ENCODE data around the gene CREG1. TPM values are rescaled to one million over a fixed set of nuclear protein-coding genes. Genes with fewer than 3 reads are reported as not detected.

Gene CREG1
- total and polyA plus RNA-seq, 5 donors = 64.6 to 97.4 (median 90.8) TPM

GRCh38 chr1:167515461-167515860 is 38.1 kb downstream of the CREG1 start:
- DNase-seq = no peak
- H3K4me3 ChIP-seq (ENCODE audit: low read length) = no peak overlapping the region
- 89% methylated on average over 3 of the region's 3 CpGs for WGBS

GRCh38 chr1:167514288-167514687 is 39.3 kb downstream of the CREG1 start:
- Histone ChIP-seq H3K27me3 (ENCODE audit: control insufficient read depth, insufficient read depth) (no peaks in the 10 kb centered on the region), H3K27ac (ENCODE audit: low read length) (no peak overlapping the region), H3K4me3 (ENCODE audit: low read length) (no peak overlapping the region), H3K9me3 (ENCODE audit: control insufficient read depth, low read length) (no peaks in the 10 kb centered on the region), H3K4me1 (ENCODE audit: control insufficient read depth, insufficient read depth, low read length) (no peaks in the 10 kb centered on the region)
- DNase-seq (no peak), ATAC-seq (no peak)
- intact Hi-C loops (cut with DNase I) = no loop called here
- 92% methylated on average over 9 of the region's 9 CpGs for WGBS

More at GRCh38 chr1:167515461-167515860, 38.1 kb downstream of the CREG1 start:
- Histone ChIP-seq H3K4me1 (ENCODE audit: control insufficient read depth, insufficient read depth, low read length) (no peaks in the 10 kb centered on the region), H3K27ac (ENCODE audit: low read length) (no peak overlapping the region), H3K9me3 (ENCODE audit: control insufficient read depth, low read length) (no peaks in the 10 kb centered on the region), H3K27me3 (ENCODE audit: control insufficient read depth, insufficient read depth) (no peaks in the 10 kb centered on the region)
- no peak for ATAC-seq
- intact Hi-C loops (cut with DNase I) = no loop called here

GRCh38 chr1:167512046-167512654 is 41.4 kb downstream of the CREG1 start:
- DNase-seq = no peak
- no peak overlapping the region for H3K27ac ChIP-seq (ENCODE audit: low read length)
- intact Hi-C loops (cut with DNase I) = no loop called here
- H3K27me3 ChIP-seq (ENCODE audit: control insufficient read depth, insufficient read depth) = no peaks in the 10 kb centered on the region
- no peaks in the 10 kb centered on the region for H3K9me3 ChIP-seq (ENCODE audit: control insufficient read depth, low read length)
- ATAC-seq = no peak
- H3K4me3 ChIP-seq (ENCODE audit: low read length) = no peak overlapping the region
- H3K4me1 ChIP-seq (ENCODE audit: control insufficient read depth, insufficient read depth, low read length) = no peaks in the 10 kb centered on the region
- WGBS = 82% methylated on average over 7 of the region's 7 CpGs

GRCh38 chr1:167511374-167511986 is 42.1 kb downstream of the CREG1 start:
- intact Hi-C loops (cut with DNase I) = no loop called here
- Histone ChIP-seq H3K4me1 (ENCODE audit: control insufficient read depth, insufficient read depth, low read length) (no peaks in the 10 kb centered on the region), H3K27ac (ENCODE audit: low read length) (no peak overlapping the region), H3K4me3 (ENCODE audit: low read length) (no peak overlapping the region), H3K27me3 (ENCODE audit: control insufficient read depth, insufficient read depth) (no peaks in the 10 kb centered on the region), H3K9me3 (ENCODE audit: control insufficient read depth, low read length) (no peaks in the 10 kb centered on the region)
- ATAC-seq = no peak
- DNase-seq = no peak
- 89% methylated on average over 11 of the region's 11 CpGs for WGBS

GRCh38 chr1:167510881-167511280 is 42.7 kb downstream of the CREG1 start:
- ATAC-seq = no peak
- no peaks in the 10 kb centered on the region for H3K27me3 ChIP-seq (ENCODE audit: control insufficient read depth, insufficient read depth)
- no peak overlapping the region for H3K27ac ChIP-seq (ENCODE audit: low read length)
- intact Hi-C loops (cut with DNase I) = no loop called here
- WGBS = 87% methylated on average over 4 of the region's 4 CpGs
- DNase-seq = no peak
- H3K4me1 ChIP-seq (ENCODE audit: control insufficient read depth, insufficient read depth, low read length) = no peaks in the 10 kb centered on the region
- no peaks in the 10 kb centered on the region for H3K9me3 ChIP-seq (ENCODE audit: control insufficient read depth, low read length)
- no peak overlapping the region for H3K4me3 ChIP-seq (ENCODE audit: low read length)

- ATAC-seq = no peak
- no peak for DNase-seq
- Histone ChIP-seq H3K4me1 (ENCODE audit: control insufficient read depth, insufficient read depth, low read length) (no peaks in the 10 kb centered on the region), H3K27me3 (ENCODE audit: control insufficient read depth, insufficient read depth) (no peaks in the 10 kb centered on the region), H3K9me3 (ENCODE audit: control insufficient read depth, low read length) (no peaks in the 10 kb centered on the region), H3K27ac (ENCODE audit: low read length) (no peak overlapping the region), H3K4me3 (ENCODE audit: low read length) (no peak overlapping the region)
- 86% methylated on average over 3 of the region's 3 CpGs for WGBS
- intact Hi-C loops (cut with DNase I) = no loop called here
These were observed 43.3 kb downstream of the CREG1 start for GRCh38 chr1:167510244-167510643.

GRCh38 chr1:167509587-167509986 is 44.0 kb downstream of the CREG1 start:
- Histone ChIP-seq H3K27ac (ENCODE audit: low read length) (no peak overlapping the region), H3K27me3 (ENCODE audit: control insufficient read depth, insufficient read depth) (no peaks in the 10 kb centered on the region), H3K4me1 (ENCODE audit: control insufficient read depth, insufficient read depth, low read length) (no peaks in the 10 kb centered on the region), H3K4me3 (ENCODE audit: low read length) (no peak overlapping the region), H3K9me3 (ENCODE audit: control insufficient read depth, low read length) (no peaks in the 10 kb centered on the region)
- no peak for DNase-seq
- ATAC-seq = no peak
- intact Hi-C loops (cut with DNase I) = no loop called here
- 78% methylated on average over 8 of the region's 8 CpGs for WGBS

GRCh38 chr1:167507719-167508118 is 45.8 kb downstream of the CREG1 start:
- no peak for ATAC-seq
- no peaks in the 10 kb centered on the region for H3K27me3 ChIP-seq (ENCODE audit: control insufficient read depth, insufficient read depth)
- intact Hi-C loops (cut with DNase I) = no loop called here

GRCh38 chr1:167504467-167504827 is 49.1 kb downstream of the CREG1 start:
- no peaks in the 10 kb centered on the region for H3K9me3 ChIP-seq (ENCODE audit: control insufficient read depth, low read length)
- ATAC-seq (no peak), DNase-seq (no peak)
- 75% methylated on average over 3 of the region's 3 CpGs for WGBS
- no peak overlapping the region for H3K27ac ChIP-seq (ENCODE audit: low read length)
- H3K27me3 ChIP-seq (ENCODE audit: control insufficient read depth, insufficient read depth) = no peaks in the 10 kb centered on the region
- intact Hi-C loops (cut with DNase I) = no loop called here
- H3K4me1 ChIP-seq (ENCODE audit: control insufficient read depth, insufficient read depth, low read length) = no peaks in the 10 kb centered on the region
- H3K4me3 ChIP-seq (ENCODE audit: low read length) = no peak overlapping the region

More at GRCh38 chr1:167507719-167508118, 45.8 kb downstream of the CREG1 start:
- Histone ChIP-seq H3K4me1 (ENCODE audit: control insufficient read depth, insufficient read depth, low read length) (no peaks in the 10 kb centered on the region), H3K9me3 (ENCODE audit: control insufficient read depth, low read length) (no peaks in the 10 kb centered on the region), H3K4me3 (ENCODE audit: low read length) (no peak overlapping the region), H3K27ac (ENCODE audit: low read length) (no peak overlapping the region)
- WGBS = 83% methylated on average over 3 of the region's 3 CpGs
- no peak for DNase-seq

GRCh38 chr1:167503626-167504466 is 49.7 kb downstream of the CREG1 start:
- H3K4me3 ChIP-seq (ENCODE audit: low read length) = no peak overlapping the region
- H3K27ac ChIP-seq (ENCODE audit: low read length) = no peak overlapping the region
- H3K27me3 ChIP-seq (ENCODE audit: control insufficient read depth, insufficient read depth) = no peaks in the 10 kb centered on the region
- intact Hi-C loops (cut with DNase I) = no loop called here
- 70% methylated on average over 14 of the region's 14 CpGs for WGBS
- H3K9me3 ChIP-seq (ENCODE audit: control insufficient read depth, low read length) = no peaks in the 10 kb centered on the region
- no peaks in the 10 kb centered on the region for H3K4me1 ChIP-seq (ENCODE audit: control insufficient read depth, insufficient read depth, low read length)
- DNase-seq (no peak), ATAC-seq (no peak)

GRCh38 chr1:167502719-167503462 is 50.7 kb downstream of the CREG1 start:
- H3K4me1 ChIP-seq (ENCODE audit: control insufficient read depth, insufficient read depth, low read length) = no peaks in the 10 kb centered on the region
- 44% methylated on average over 4 of the region's 4 CpGs for WGBS
- intact Hi-C loops (cut with DNase I) = no loop called here
- no peak overlapping the region for H3K4me3 ChIP-seq (ENCODE audit: low read length)
- H3K27me3 ChIP-seq (ENCODE audit: control insufficient read depth, insufficient read depth) = no peaks in the 10 kb centered on the region
- H3K27ac ChIP-seq (ENCODE audit: low read length) = no peak overlapping the region
- ATAC-seq = no peak
- no peak for DNase-seq
- H3K9me3 ChIP-seq (ENCODE audit: control insufficient read depth, low read length) = no peaks in the 10 kb centered on the region

Measured in right cardiac atrium (tissue), 5 donors.